Hematopoietic multipotent progenitor cell (in vitro differentiated cells): ENCODE measurements around the gene TMEM33. TPM values are rescaled to one million over a fixed set of nuclear protein-coding genes. Genes with fewer than 3 reads are reported as not detected.

Experiments used
- DNase-seq, 3 donors: peaks; one replicate each; pipeline ENCODE4 v3.0.0-alpha.2; 2011 to 2015; ENCODE audit warnings: low read depth in 2 of 3, low spot score in 2 of 3
- small RNA-seq: library from RNA; depleted of rRNA; stranded (forward); fragments of <200 nt; gene quantifications from one replicate; pipeline ENCODE3, GENCODE V24; 2012
- total RNA-seq: library from RNA; depleted of rRNA; stranded (reverse); fragments of >200 nt; gene quantifications from one replicate; pipeline ENCODE4 v1.2.3, GENCODE V29; 2012

The TMEM33 gene
- total RNA-seq, 1 donor: 36.4 TPM

DNA sequence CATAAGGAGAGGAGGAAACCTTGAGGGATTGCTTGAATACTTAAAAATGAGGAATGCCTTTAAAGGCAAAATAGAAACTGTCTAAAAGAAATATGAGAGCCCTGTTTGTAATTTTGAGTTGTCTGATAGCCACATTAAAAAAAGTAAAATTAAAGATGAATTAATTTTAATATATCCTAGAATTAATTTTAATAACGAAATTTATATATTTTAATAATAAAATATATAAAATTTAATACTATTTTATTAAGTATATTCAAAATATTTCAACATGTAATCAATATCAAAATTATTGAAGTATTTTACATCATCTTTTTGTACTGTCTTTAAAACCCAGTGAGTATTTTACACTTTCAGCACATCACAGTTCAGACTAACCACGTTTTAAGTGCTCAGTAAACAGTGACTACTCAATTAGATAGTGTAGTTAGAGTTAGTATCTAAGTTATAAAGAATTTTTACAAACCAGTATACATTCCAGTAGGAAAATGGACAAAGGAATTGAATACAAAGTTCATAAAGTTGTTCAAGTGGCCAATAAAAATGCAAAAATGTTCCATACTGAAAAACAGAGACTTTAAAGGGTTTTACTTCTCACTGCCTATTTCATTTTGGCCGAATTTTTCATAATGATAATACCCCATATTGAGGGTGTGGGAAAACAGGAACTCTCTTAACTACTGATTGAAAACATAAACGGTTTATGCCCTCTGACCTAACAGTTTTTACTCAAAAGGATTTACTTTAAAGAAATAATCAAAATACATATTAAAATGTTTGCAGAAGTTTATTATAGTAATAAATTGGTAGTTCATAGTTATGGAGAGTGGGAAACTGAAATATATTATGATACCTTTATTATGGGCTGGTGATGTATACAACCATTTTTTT is 58.0 kb downstream of the TMEM33 start:
- DNase-seq: no peak

DNA sequence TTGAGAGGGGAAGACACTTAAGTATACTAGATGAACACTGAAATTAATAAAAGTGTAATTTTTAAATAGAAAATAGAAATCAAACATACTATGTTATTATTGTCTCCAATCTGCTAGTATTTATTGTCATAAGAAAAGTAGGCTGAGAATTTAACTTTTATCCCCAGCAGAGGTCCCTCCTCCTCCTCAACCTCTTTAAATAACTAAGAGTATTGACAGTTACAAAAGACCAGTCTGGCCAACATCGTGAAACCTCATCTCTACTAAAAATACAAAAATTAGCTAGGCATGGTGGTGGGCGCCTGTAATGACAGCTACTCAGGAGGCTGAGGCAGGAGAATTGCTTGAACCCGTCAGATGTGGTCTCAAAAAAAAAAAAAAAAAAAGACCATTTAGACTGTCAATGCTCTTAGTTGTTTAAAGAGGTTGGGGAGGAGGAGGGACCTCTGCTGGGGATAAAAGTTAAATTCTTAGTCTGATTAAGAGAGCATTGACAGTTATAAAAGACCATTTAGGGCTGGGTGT is 59.3 kb downstream of the TMEM33 start:
- DNase-seq: peak in 2 of 3 donors; percentile 11 to 24

- no peak for DNase-seq
Measured at GRCh38 chr4:41998019-41998418, 62.8 kb downstream of the TMEM33 start.

DNA sequence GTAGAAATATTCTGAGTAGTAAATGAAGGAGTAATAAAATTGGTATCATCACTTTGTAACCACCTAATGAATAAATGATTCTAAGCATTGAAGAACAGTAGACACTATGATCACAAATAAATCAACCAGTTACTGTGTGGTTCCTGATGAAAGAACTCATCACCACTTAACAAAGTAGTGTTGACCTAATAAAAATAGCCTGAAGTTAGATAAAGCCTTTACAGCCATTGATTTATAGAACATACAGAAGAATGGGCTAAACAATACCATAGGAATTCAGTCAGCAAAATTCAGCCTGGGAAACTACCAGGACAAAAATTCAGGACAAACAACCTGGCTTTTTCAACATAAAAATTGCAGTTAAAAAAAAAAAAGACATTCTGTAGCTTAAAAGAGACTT is 64.1 kb downstream of the TMEM33 start:
- no peak for DNase-seq

- DNase-seq: no peak
Measured at GRCh38 chr4:42008011-42008786, 73.0 kb downstream of the TMEM33 start.

Small RNA genes within 50 kb of the gene (small RNA-seq; reads per million reads assigned to genes)
- gene AC108210.2: not detected

Other genes with a start within 250 kb of the TMEM33 start
- not detected for gene PHOX2B, start 186.7 kb upstream of the TMEM33 start, total RNA-seq
- gene DCAF4L1, start 46.3 kb downstream of the TMEM33 start, total RNA-seq: under 0.01 TPM
- 46.0 TPM for gene SLC30A9, start 55.1 kb downstream of the TMEM33 start, total RNA-seq
- 7.8 TPM for gene BEND4, start 217.2 kb downstream of the TMEM33 start, total RNA-seq